HG03575 (cell line): ENCODE results near the gene STPG3.
"Not testable (repeated sequence)": the region's sequence is repeated elsewhere in the genome, so short reads cannot be mapped to it uniquely, and the experiment has no call there.

ENCODE experiments used
- ATAC-seq: cut with Tn5 transposase; IDR thresholded peaks from one replicate; pipeline ENCODE4 v1.9.1; 2021; ENCODE audit not compliant: unreplicated experiment, insufficient number of reproducible peaks, low FRiP score; ENCODE audit errors: extremely low read depth

STPG3 gene

DNA sequence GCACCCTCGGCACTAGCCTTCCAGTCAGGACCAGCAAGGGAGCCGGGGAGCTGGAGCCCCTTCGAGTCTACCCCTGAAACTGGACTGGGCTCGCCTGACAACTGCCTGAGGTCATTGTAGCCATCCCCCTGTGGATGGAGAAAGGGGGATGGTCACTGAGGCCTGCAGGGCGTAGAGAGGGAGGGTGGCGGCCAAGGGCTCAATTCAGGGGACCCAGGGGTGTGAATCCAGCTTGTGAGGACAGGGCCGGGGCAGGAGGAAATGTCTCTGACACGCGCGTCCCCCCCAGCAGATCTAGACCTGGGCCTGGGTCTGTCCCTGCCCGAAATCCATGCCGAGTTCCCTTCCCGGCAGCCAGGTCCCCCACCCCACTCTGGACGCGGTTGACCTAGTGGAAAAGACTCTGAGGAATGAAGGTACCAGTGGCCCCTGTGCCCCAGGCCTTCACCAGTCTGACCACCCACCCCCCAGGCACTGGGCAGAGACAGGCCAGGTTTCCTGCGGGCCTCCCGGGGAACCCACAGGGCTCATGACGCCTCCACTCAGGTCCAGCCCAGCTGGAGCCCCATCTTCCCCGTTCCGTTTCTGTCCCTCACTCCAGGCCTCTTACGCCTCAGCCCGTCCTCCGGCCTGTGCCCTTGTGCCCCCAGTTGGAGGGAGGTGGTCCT is 19.6 kb upstream of the STPG3 start:
- ATAC-seq: no peak

DNA sequence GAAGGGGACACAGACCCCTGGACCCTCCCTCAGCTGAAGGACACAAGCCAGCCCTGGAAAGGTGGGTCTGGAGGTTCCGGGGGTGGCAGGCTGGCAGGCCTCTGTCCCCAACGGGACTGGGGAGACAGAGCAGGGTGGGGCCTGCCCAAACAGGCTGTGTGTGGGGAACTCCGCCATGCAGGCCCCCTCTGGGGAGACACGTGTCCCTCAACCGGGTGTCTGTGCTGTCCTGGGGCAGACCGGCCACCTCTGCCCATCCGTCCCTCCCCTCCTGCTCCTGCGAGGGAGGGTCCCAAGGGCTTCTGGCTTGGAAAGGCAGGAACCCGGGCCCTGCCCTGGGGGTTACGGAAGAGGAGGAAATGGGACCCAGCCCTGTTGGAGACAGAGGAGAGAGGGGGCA is 19.0 kb upstream of the STPG3 start:
- ATAC-seq: no peak

DNA sequence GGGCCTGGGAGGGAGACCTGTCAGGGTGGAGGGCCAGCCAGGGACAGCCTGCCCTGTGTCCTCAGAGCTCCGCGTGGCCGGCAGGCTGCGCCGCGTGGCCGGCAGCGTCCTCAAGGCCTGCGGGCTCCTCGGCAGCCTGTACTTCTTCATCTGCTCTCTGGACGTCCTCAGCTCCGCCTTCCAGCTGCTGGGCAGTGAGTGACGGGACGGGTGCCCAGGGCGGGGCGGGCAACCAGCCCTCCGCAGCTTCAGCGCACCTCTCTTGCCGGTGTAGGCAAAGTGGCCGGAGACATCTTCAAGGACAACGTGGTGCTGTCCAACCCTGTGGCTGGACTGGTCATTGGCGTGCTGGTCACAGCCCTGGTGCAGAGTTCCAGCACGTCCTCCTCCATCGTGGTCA is 18.6 kb upstream of the STPG3 start:
- no peak for ATAC-seq

DNA sequence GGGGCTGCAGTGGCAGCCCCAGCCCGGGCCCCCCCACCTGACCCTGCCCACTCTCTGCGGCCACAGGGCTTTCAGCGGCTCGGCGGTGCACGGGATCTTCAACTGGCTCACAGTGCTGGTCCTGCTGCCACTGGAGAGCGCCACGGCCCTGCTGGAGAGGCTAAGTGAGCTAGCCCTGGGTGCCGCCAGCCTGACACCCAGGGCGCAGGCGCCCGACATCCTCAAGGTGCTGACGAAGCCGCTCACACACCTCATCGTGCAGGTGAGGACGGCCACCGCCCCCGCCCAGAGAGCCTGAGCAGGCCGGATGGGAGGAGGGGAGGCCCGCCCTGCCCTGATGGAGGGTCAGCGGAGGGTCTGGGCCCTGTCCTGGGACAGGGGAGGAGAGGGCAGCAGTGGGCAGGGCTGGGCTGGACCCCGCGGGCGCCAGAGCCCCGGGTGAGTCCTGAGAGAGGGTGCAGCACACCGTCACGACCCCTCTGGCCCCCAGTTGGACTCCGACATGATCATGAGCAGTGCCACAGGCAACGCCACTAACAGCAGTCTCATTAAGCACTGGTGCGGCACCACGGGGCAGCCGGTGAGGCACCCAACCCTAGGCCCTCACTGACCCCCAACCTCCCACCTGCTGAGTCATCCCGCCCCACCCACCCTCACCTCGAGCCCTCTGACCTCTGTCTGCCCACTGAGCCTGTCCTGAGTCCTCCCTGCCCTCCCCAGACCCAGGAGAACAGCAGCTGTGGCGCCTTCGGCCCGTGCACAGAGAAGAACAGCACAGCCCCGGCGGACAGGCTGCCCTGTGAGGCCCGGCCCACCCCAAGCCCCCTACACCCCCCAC is 17.7 kb upstream of the STPG3 start:
- no peak for ATAC-seq

DNA sequence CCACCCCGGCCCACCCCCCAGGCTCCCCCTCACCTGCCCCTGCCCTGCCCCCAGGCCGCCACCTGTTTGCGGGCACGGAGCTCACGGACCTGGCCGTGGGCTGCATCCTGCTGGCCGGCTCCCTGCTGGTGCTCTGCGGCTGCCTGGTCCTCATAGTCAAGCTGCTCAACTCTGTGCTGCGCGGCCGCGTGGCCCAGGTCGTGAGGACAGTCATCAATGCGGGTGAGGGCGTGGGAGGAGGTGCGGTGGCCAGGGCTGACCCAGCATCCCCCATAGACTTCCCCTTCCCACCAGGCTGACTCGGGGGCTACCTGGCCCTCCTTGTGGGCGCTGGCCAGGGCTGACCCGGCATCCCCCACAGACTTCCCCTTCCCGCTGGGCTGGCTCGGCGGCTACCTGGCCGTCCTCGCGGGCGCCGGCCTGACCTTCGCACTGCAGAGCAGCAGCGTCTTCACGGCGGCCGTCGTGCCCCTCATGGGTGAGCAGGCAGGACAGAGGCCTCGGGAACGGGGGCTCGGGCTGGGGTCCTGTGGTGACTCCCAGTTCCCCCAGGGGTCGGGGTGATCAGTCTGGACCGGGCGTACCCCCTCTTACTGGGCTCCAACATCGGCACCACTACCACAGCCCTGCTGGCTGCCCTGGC is 16.9 kb upstream of the STPG3 start:
- no peak for ATAC-seq

DNA sequence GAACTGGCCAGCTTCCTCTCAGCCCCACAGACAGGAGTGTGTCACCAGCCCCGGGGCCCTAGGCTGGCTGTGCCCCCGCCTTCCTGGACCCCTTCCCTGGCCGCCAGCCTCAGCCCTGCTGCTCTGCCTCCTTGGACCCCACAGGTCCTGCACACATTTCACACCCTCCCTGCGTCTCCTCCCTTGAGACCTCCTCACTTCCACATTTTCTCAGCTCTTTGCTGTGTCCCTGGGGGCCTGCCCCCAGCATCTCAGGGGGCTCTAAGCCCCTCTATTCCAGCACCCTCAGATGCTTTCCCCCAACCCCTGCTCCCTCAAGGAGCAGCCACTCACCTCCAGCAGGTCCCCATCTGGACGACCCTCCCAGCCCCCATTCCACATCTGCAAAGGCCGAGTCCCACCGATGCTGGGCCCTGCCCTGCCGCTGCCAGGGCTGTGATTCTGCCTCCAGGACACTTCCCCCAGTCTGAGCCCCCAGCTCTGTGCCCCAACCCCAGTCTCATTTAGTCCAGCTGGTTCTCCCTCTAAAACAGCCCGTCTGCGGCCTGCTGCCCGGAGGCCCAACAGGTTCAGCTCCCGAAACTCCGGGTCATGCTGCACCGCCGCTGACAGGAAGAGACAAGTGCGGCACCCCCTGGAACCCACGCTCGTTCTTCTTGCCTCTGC is 16.2 kb upstream of the STPG3 start:
- ATAC-seq: no peak

DNA sequence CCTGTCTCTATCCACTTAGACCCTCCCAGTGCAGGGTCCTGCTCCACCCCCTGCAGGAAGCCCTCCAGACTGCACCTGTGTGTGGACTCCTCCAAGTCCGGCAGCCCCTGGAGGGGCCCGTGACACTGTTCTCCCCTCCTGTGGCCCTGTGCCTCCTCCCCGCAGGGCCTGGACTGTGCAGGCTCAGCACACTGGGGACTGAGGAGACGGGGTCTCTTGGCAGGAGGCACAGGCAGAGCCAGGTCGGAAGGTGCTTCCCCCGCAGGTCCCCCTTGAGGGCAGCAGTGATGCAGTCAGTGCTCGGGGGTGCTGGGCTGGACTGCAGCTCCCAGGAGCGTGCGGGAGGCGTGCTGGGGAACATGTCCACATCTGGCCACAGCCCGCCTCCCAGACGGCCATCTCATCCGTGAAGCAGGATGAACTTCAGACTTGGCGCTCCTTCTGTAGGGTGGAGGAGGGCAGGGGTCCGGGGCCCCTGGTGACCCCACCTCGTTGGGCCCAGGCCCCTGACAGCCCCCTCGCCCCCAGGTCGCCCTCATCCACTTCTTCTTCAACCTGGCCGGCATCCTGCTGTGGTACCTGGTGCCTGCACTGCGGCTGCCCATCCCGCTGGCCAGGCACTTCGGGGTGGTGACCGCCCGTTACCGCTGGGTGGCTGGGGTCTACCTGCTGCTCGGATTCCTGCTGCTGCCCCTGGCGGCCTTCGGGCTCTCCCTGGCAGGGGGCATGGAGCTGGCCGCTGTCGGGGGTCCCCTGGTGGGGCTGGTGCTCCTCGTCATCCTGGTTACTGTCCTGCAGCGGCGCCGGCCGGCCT is 15.5 kb upstream of the STPG3 start:
- no peak for ATAC-seq

DNA sequence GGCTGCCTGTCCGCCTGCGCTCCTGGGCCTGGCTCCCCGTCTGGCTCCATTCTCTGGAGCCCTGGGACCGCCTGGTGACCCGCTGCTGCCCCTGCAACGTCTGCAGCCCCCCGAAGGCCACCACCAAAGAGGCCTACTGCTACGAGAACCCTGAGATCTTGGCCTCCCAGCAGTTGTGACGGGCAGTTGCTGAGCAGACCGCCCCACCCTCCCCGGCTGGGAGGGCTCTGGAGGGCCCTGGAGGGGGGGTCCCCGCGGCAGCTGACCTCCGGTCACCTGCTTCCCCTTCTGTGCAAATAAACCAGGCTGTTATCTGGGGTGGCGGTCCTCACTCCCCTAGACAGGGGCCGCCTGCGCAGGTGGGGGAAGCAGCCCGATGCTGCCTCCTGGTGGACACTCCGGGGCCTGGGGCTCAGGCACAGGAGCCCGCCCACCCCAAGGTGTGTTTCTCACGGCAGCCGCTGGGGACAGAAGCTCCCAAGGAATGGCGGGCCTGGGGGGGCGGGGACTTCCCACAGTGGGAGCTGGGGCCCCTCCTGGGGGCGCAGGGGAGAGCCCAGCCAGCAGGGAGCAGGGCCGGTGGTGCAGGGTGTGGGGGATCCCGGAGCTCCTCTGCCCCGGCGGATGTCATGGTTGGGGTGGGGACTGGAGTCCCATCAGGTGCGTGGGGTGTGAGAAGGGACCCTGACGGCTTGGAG is 14.7 kb upstream of the STPG3 start:
- ATAC-seq: no peak

DNA sequence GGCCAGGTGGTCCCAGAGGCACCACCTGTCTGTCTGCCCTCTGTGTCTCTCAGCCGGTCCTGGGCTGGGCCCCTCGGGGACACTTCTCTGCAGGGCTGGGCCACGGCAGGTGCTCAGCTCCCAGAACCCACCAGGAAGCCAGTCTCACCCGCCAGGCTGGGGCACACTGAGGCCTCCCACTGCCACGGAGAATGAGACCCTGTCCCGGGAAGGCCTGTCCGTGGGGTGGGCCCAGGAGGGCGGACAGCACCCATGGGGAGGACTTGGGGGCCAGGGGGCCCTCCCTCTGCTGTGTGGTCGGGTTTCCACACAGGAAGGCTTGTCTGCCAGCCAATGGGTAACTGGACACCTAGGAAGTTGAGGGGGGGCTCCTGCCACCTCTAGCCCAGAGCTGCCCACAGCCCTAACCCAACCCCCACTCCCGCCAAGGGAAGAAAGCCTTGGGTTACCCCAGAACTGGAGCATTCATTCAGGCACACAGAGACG is 14.1 kb upstream of the STPG3 start:
- no peak for ATAC-seq

DNA sequence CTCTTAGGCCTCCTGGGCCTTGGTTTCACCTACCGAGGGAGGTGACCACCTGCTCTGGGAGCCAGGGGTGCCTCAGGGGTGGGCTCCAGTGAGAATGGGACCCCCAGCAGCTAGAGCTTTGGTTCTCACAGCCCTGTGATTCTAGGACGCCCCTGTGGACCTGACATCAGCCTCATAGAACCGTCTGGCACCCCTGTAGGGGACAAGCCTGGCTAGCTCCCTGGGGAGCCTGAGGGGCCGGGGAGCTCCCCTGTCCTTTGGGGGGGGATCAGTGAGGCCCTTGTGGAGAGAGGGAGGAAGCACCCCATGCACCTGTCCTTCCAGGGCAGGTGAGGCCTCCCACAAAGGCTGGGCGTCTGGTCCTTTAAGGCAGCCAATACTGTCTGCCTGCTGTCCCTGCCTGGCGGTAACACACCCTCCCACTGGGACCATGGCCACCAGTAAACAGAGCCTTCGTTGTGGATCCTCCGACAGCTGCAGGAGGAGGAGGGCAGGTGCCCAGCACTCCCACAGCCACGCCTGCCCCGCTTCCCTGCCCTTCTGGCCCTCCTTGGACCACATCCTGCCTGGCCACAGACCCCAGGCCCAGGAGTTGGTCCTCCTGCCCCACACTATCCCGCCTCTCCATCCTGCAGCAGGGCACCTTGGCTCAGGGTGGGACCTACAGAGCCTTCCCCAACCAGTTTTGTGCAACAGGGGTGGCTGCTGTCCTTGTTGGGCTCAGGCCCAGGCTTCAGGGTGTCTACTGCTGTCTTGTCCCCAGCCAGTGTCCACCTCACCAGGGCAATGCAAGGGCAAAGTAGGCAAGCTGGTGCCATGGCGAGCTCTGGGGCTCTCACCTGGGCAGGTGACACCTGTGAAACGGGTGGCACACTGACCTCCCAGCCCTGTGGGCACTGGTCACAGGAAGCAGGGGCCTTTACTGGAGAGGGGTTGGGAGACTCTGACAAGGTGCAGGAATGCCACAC is 13.0 kb upstream of the STPG3 start:
- no peak for ATAC-seq

DNA sequence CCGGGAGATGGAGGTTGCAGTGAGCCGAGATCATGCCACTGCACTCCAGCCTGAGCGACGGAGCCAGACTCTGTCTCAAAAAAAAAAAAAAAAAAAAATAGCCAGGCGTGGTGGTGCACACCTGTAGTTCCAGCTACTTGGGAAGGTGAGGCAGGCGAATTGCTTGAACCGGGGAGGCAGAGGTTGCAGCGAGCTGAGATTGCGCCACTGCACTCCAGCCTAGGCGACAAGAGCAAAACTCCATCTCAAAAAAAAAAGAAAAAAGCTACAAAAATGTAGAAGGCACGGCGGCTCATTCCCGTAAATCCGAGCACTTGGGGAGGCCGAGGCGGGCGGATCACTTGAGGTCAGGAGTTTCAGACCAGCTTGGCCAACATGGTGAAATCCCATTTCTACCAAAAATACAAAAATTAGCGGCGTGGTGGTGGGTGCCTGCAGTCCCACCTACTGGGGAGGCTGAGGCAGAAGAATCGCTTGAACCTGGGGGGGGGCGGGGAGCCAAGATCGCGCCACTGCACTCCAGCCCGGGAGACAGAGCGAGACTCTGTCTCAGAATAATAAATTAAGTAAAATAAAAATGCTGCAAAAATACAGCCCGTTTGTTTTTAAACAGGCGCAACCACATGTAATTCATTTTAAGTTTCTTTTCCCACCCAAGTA is 11.4 kb upstream of the STPG3 start:
- not testable (repeated sequence) for ATAC-seq

DNA sequence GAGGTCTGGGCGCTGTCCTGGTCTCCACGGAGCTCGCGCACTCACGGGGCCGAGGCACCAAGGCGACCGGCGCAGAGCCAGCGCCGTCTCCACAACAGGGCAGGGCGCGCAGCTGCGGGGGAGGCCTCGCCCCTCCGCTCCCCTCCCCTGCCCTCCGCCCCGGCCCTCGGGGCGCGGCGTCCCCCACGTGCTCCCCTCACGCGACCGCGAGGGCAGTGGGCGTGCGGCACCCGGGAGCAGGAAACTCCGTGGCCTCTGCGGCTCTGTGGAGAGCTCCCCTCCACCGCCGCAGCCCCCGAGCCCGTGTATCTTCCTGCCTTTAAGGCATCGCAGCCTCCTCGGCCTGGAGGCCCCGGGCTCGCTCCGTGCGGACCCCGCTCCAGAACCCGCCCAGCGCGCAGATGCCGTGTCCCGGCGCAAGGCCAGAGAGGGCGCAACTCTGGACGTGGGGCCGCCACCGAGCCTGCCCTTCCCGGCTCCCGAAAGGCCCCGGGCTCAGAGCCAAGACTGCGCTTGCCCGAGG is 10.7 kb upstream of the STPG3 start:
- ATAC-seq: peak; percentile 8

DNA sequence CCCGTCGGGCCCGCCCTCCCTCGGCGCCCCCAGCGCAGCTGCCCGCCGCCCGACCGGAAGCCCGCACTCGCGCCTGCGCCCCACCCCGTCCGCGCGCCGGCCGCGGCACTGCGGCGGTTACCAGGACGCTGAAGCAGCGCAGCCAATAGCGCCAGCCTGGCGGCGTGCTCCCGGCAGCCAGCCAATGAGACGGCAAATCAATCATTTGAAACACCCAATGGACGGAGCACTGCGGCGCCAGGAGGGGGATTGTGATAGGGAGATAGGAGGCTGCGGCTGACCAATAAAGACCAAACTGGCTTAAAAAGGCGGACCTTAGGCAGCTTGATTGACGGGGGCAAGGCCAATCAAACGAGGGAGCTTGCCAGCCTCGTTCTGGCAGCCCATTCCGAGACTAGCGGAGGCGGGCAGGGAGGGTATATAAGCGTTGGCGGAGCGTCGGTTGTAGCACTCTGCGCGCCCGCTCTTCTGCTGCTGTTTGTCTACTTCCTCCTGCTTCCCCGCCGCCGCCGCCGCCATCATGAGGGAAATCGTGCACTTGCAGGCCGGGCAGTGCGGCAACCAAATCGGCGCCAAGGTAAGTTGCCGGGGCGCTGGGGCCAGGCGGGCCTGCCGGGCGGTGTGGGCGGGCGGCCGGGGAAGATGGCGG is 10.1 kb upstream of the STPG3 start, which contains the start of gene TUBB4B:
Gene TUBB4B, plus strand, starts transcription at position 447 of the 649 bp plus-strand sequence. Its CDS starts 74 bp downstream, at position 521.
- peak; percentile 61 for ATAC-seq

DNA sequence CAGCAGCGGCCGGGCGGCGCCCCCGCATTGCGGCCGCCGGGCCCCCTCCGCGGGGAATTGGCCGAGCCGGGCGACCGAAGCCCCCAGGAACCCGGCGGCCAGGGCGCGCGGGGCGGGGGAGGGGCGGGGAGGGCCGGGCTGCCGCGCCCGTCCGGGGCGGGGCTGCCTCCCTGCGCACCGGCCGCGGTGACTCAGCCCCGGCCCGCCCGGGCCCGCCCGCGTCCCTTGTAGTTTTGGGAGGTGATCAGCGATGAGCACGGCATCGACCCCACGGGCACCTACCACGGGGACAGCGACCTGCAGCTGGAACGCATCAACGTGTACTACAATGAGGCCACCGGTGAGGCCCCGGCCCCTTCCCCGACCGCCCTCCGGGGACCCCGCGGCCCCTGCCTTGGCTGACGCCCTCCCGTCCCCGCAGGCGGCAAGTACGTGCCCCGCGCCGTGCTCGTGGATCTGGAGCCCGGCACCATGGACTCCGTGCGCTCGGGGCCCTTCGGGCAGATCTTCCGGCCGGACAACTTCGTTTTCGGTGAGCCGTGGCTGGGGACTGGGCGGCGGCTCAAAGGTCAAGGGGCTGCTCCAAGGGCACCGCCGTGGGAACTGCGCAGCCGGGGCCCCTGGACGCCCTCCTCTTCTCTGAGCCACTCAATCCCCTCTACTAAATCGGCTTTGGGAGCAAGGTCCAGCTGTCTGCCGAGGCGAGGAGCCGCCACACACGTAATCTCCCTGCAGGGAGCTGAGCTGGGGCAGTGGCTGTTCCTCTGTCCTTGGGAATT is 9.4 kb upstream of the STPG3 start:
- ATAC-seq: no peak
